ENCODE data around the gene APOBEC3B.
A peak's percentile ranks its signal among the peaks of the same experiment; 100 is the strongest.
"Not testable (repeated sequence)": the region's sequence is repeated elsewhere in the genome, so short reads cannot be mapped to it uniquely, and the experiment has no call there.

APOBEC3B gene

GRCh38 chr22:39031434-39032295, 49.5 kb downstream of the APOBEC3B start:
- DNase-seq (ENCODE audit: low read depth in 2 of 2) = not testable (repeated sequence)

- DNase-seq (ENCODE audit: low read depth in 2 of 2) = not testable (repeated sequence)
Measured at GRCh38 chr22:39037071-39037470, 54.9 kb downstream of the APOBEC3B start.

DNA sequence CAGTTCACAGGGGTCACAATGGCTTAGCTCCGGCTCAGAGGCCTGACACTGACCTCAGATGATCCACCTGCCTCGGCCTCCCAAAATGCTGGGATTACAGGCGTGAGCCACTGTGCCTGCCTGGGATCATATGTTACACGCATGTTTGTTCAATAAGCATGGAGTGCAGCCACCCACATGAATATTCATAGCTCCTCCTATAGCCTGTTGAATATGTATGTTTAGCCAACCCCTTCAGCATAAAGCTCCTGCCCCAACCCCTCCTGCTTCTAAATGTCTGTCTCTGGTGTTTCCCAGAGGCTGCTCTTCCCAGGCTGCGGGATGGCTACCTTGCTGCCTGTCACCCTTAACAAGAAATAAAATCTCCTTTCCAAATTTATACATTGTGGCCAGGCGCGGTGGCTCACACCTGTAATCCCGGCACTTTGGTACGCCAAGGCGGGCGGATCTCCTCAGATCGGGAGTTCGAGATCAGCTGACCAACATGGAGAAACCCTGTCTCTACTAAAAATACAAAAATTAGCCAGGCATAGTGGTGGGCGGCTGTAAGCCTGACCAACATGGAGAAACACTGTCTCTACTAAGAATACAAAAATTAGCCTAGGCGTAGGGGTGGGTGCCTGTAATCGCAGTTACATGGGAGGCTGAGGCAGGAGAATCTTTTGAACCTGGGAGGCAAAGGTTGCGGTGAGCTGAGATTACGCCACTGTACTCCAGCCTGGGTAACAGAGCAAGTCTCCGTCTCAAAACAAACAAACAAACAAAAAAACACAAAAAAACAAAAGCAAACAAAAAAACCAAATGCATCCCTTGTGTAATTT, 57.4 kb downstream of the APOBEC3B start:
- DNase-seq (ENCODE audit: low read depth in 2 of 2) = no peak

- DNase-seq (ENCODE audit: low read depth in 2 of 2) = not testable (repeated sequence)
Measured at GRCh38 chr22:39040155-39040537, 58.0 kb downstream of the APOBEC3B start.

- peak in 1 of 2 donors; percentile 26 for DNase-seq (ENCODE audit: low read depth in 2 of 2)
Measured at GRCh38 chr22:39040538-39041296, 58.6 kb downstream of the APOBEC3B start, which contains the start of gene APOBEC3F. Gene APOBEC3F, plus strand, starts transcription at chr22:39040864. Its CDS starts 97 bp downstream, at chr22:39040961.

DNA sequence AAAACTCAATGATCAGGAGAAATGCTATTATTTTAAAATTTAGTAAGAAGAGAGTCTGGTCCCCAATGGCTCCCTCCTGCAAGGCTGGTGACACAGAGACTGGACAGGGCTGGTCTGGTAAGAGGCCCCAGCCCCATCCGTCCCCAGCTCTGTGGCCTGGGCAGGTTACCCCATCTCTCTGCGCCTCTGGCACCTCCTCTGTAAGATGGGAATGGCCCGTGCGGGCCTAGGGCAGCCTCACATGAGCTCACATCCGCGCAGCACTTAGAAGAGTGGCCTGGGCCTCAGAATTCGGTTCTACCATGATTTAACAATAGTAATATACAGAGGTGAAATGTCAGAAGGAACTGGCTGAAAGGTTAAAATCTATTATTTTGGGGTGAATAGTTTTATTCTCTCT, 59.8 kb downstream of the APOBEC3B start:
- DNase-seq (ENCODE audit: low read depth in 2 of 2) = no peak

Data from stimulated activated CD4-positive, alpha-beta T cell treated with anti-CD3 and anti-CD28 coated beads, Interleukin-1b, Interleukin-23, amount 100 ng/mL, for 1 hour (primary cell).